Upper lobe of left lung (tissue), 4 donors: ENCODE data around the gene PSMD8.

ENCODE experiments used
- EP300 ChIP-seq, 4 donors: sonication (generic); formaldehyde crosslinking; IDR thresholded peaks; one replicate each; pipeline ENCODE4 v1.5.1; 2017; ENCODE audit warnings: antibody characterized with exemption in 4 of 4, control low read depth in 2 of 4
- POLR2A ChIP-seq, 4 donors: fragments of 450-650 bp; IDR thresholded peaks; one replicate each; pipeline ENCODE4 v1.5.1; 2016 to 2017; ENCODE audit warnings: antibody characterized with exemption in 4 of 4, mild to moderate bottlenecking in 2 of 4
- POLR2AphosphoS5 ChIP-seq, 2 donors: sonication (generic); formaldehyde crosslinking; IDR thresholded peaks; one replicate each; pipeline ENCODE4 v1.5.1; 2017; ENCODE audit warnings: antibody characterized with exemption in 2 of 2
- TF ChIP-seq, protein P1 (sequence below), 6 experiments: fragments of 450-650 bp in 4 of 6; fragments of 200-600 bp in 2 of 6; sonication (generic) in 2 of 6; IDR thresholded peaks; one replicate each; pipeline ENCODE4 v1.5.1; 2016 to 2019; ENCODE audit warnings: antibody characterized with exemption in 6 of 6

DNA sequence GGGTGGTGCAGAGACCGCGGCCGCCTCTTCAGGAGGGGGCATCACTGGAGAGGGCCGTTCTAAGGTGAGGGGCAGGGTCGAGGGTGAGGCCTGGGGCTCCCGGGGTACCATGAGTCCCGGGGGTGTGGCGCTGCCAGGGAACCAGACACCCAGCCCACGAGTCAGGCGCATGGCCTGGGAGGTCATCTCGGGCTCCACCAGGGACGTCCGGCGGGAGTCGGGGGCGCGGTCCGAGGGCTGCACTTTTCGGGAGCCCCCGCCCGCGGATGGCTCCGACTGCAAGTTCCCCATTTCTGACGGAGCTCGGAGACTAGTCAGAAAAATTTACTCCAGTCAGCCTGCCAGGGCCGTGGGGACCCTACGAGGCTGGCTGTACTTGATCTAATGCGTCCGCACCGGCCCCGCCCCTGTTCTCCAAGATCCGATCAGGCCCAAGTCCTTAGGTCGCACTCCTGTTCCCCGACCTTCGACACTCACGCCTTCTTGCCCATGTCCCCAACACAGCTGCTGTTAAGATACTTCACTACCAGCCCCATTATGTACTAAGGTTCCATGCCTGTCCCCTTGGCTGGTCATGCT is 12.7 kb downstream of the PSMD8 start:
- TF ChIP-seq, protein P1, sequence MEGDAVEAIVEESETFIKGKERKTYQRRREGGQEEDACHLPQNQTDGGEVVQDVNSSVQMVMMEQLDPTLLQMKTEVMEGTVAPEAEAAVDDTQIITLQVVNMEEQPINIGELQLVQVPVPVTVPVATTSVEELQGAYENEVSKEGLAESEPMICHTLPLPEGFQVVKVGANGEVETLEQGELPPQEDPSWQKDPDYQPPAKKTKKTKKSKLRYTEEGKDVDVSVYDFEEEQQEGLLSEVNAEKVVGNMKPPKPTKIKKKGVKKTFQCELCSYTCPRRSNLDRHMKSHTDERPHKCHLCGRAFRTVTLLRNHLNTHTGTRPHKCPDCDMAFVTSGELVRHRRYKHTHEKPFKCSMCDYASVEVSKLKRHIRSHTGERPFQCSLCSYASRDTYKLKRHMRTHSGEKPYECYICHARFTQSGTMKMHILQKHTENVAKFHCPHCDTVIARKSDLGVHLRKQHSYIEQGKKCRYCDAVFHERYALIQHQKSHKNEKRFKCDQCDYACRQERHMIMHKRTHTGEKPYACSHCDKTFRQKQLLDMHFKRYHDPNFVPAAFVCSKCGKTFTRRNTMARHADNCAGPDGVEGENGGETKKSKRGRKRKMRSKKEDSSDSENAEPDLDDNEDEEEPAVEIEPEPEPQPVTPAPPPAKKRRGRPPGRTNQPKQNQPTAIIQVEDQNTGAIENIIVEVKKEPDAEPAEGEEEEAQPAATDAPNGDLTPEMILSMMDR (IDR thresholded peaks at IDR 0.05): no peak
- TF ChIP-seq EP300 (IDR thresholded peaks at IDR 0.05) (no peak), POLR2A (IDR thresholded peaks at IDR 0.05) (no peak), POLR2AphosphoS5 (IDR thresholded peaks at IDR 0.05) (no peak)
